Osteoblast (primary cell): ENCODE measurements around the gene KDELR1. TPM values are rescaled to one million over a fixed set of nuclear protein-coding genes. Genes with fewer than 3 reads are reported as not detected.

Experiments
- DNase-seq: peaks from one replicate; pipeline ENCODE4 v3.0.0; 2011; ENCODE audit warnings: low spot score, mixed read lengths; ENCODE audit not compliant: insufficient read length; ENCODE audit errors: missing footprints
- H2AFZ ChIP-seq: 2 replicates; pipeline ENCODE4 v1.6.0; 2011; ENCODE audit warnings: mild to moderate bottlenecking, low read length
- H3K27ac ChIP-seq: 2 replicates; pipeline ENCODE4 v1.5.1; 2011; ENCODE audit warnings: mild to moderate bottlenecking, low read depth, low read length, moderate library complexity
- H3K27me3 ChIP-seq: 2 replicates; pipeline ENCODE4 v1.6.0; 2012; ENCODE audit warnings: mild to moderate bottlenecking, control low read depth, inconsistent platforms, low read length, moderate library complexity; ENCODE audit not compliant: insufficient read depth
- H3K36me3 ChIP-seq: 2 replicates; pipeline ENCODE4 v1.5.1; 2011; ENCODE audit warnings: mild to moderate bottlenecking, low read length, control low read depth, moderate library complexity; ENCODE audit not compliant: insufficient read depth
- H3K4me1 ChIP-seq: 2 replicates; pipeline ENCODE4 v1.5.1; 2011; ENCODE audit warnings: mild to moderate bottlenecking, low read length, control low read depth, moderate library complexity; ENCODE audit not compliant: insufficient read depth
- H3K4me2 ChIP-seq: 2 replicates; pipeline ENCODE4 v1.6.0; 2011; ENCODE audit warnings: mild to moderate bottlenecking, low read length; ENCODE audit not compliant: insufficient read depth
- H3K4me3 ChIP-seq: fragments of 200-600 bp; sonication (generic); 3 replicates; pipeline ENCODE4 v1.5.1; 2012; ENCODE audit warnings: mild to moderate bottlenecking, low read length, inconsistent platforms; ENCODE audit not compliant: insufficient read depth
- H3K79me2 ChIP-seq: 2 replicates; pipeline ENCODE4 v1.6.0; 2012; ENCODE audit warnings: mild to moderate bottlenecking, low read length, control low read depth, inconsistent platforms; ENCODE audit not compliant: insufficient read depth
- H3K9me3 ChIP-seq: 2 replicates; pipeline ENCODE4 v1.5.1; 2011; ENCODE audit warnings: low read depth, low read length, control low read depth
- H4K20me1 ChIP-seq: 2 replicates; pipeline ENCODE4 v1.6.0; 2012; ENCODE audit warnings: mild to moderate bottlenecking, low read length, control low read depth; ENCODE audit not compliant: insufficient read depth
- total RNA-seq: library from RNA; depleted of rRNA; stranded (reverse); fragments of >200 nt; gene quantifications from 2 replicates; pipeline ENCODE4 v1.2.3, GENCODE V29; 2012
- TF ChIP-seq, protein P1 (sequence below): IDR thresholded peaks from 2 replicates; pipeline ENCODE4 v1.5.1; 2011; ENCODE audit warnings: mild to moderate bottlenecking, low read depth, low read length, moderate library complexity; ENCODE audit errors: extremely low read depth

KDELR1 gene
- total RNA-seq, 1 donor: 95.2 TPM

DNA sequence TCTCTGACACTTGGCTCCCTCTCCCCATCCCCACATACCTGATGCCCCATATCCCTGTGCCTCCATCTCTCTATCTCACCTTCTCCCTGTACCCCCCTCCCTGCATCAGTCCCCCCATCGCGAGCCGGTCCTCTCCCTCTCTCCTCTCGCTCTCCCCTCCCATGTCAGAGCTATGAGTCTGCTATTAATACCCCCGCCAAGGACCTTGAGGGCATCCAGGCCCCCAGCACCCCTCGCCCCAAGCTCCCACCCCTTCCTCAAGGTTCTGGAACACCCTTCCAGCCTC is 3.8 kb upstream of the KDELR1 start:
- Histone ChIP-seq H3K79me2 (peaks cover 13% of the 10 kb centered on the region), H3K4me2 (no peak overlapping the region)
- TF ChIP-seq, protein P1, sequence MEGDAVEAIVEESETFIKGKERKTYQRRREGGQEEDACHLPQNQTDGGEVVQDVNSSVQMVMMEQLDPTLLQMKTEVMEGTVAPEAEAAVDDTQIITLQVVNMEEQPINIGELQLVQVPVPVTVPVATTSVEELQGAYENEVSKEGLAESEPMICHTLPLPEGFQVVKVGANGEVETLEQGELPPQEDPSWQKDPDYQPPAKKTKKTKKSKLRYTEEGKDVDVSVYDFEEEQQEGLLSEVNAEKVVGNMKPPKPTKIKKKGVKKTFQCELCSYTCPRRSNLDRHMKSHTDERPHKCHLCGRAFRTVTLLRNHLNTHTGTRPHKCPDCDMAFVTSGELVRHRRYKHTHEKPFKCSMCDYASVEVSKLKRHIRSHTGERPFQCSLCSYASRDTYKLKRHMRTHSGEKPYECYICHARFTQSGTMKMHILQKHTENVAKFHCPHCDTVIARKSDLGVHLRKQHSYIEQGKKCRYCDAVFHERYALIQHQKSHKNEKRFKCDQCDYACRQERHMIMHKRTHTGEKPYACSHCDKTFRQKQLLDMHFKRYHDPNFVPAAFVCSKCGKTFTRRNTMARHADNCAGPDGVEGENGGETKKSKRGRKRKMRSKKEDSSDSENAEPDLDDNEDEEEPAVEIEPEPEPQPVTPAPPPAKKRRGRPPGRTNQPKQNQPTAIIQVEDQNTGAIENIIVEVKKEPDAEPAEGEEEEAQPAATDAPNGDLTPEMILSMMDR: no peak

DNA sequence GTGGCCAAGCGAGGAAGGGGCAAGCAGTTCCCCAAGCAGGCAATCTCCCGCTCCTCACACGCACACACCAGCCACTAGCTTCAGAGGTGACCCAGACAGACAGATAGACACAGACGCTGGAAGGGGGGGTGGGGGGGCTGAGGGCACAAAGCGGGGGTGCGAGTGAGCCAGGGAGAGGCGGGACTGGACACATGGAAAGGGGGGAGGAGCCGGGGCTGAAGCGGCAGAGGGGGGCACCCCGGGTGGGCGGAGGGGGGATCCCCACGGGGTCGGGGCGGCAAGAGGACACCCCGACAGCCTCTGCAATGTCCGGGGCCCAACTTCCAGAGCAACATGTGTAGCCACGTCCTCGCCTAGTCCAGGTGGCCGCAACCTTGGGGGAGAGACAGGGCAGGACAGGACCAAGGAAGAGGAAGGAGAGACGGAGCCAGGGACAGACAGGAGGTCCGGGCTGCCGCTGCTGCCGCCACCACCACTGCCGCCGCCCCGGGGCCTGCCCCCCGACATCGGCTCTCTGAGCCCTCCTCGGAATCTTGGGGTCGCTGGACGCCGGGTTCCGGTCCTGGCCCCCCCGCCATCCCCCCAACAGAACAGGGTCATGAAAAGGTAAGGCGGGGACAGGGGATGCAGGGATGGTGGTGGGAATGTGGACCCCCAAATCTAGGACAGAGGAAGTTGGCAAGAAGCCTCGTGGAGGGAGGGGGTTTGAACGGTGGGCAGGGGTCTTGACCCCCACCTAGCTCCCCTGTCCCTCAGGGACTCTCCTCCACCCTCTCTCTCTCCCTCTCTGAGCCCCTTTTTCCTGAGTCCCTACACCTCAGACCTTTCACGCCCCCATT is 3.2 kb upstream of the KDELR1 start:
- TF ChIP-seq, protein P1: no peak
- Histone ChIP-seq H3K36me3 (no peaks in the 10 kb centered on the region), H3K27me3 (peaks cover 53% of the 10 kb centered on the region), H3K27ac (no peak overlapping the region), H3K4me1 (peaks cover 5% of the 10 kb centered on the region), H3K79me2 (peaks cover 18% of the 10 kb centered on the region), H3K4me2 (peak overlapping the region; percentile 36), H3K9me3 (no peaks in the 10 kb centered on the region), H3K4me3 (no peak overlapping the region), H2AFZ (no peak overlapping the region), H4K20me1 (no peaks in the 10 kb centered on the region)
- DNase-seq: peak; percentile 81

More for the DNA sequence above, 3.8 kb upstream of the KDELR1 start:
- Histone ChIP-seq H3K27ac (no peak overlapping the region), H3K27me3 (peaks cover 53% of the 10 kb centered on the region), H4K20me1 (no peaks in the 10 kb centered on the region), H2AFZ (no peak overlapping the region), H3K4me1 (peaks cover 5% of the 10 kb centered on the region), H3K36me3 (no peaks in the 10 kb centered on the region), H3K9me3 (no peaks in the 10 kb centered on the region), H3K4me3 (no peak overlapping the region)
- peak; percentile 90 for DNase-seq

DNA sequence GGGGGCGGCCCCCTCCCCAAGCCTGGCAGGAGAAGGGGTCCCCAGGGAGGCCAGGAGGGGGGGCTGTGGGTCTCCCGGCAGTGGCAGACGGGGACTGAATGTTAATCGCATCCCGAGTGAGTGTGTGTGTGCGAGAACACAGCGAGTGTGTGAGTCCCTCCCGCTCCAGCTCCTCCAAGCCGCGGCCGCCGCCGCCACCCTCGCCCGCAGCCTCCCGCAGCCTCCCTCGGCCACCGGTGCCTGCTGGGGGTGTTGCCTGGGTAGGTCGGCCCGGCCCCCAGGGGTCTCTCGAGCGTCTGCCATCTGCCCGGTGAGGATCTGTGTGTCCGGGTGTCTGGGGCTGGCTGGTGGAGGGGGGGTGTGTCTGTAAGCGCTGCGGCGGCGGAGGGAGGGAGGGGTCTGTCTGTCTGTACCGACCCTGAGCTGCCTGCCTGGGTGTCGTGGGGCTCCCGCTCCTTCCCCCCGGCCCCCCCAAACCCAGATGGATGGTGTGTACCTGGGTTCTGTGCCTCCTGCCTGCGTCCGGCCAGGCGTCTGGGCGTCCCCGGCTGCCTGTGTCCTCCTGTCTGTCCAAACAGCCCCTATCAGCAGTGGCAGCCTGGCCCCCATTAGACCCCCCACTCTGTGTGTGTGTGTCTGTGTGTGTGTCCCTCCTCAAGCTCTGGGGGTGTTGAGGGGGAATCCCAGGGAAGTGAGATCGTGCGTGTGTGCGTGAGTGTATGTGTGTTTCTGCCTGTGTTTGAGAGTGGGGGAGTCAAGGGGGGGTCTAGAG is 2.4 kb upstream of the KDELR1 start, which contains the start of gene GRIN2D:
GRIN2D (plus strand) TSS at position 110 of the 772 bp plus-strand sequence. CDS start 4,725 bp downstream, outside the sequence.
- peaks cover 53% of the 10 kb centered on the region for H3K27me3 ChIP-seq
- peaks cover 10% of the 10 kb centered on the region for H3K4me1 ChIP-seq

More for the DNA sequence above, 2.4 kb upstream of the KDELR1 start, which contains the start of gene GRIN2D:
- H3K4me3 ChIP-seq: peak within 1 kb of the TSS; percentile 33
- DNase-seq: peak; percentile 92
- no peaks in the 10 kb centered on the region for H3K9me3 ChIP-seq
- peak within 1 kb of the TSS; percentile 36 for H3K4me2 ChIP-seq
- H3K36me3 ChIP-seq: peaks cover 7% of the 10 kb centered on the region
- peaks cover 7% of the 10 kb centered on the region for H4K20me1 ChIP-seq
- no peak within 1 kb of the TSS for H3K27ac ChIP-seq
- TF ChIP-seq, protein P1: no peak
- H2AFZ ChIP-seq: no peak within 1 kb of the TSS
- peaks cover 26% of the 10 kb centered on the region for H3K79me2 ChIP-seq
